OCI-LY3 (cell line): ENCODE data around the gene NR6A1.

Experiments
- H2AFZ ChIP-seq: fragments of 200-600, 300-600 bp; shearing (Covaris generic); 2 replicates; pipeline ENCODE4 v1.6.0; 2014; ENCODE audit warnings: antibody characterized with exemption, low read depth, low read length
- H3K27ac ChIP-seq: fragments of 200-600, 300-600 bp; sonication (generic); 2 replicates; pipeline ENCODE4 v1.5.1; 2014; ENCODE audit warnings: mild to moderate bottlenecking, low read length, moderate library complexity, mixed read lengths
- H3K27me3 ChIP-seq: fragments of 200-600, 300-600 bp; sonication (generic); 2 replicates; pipeline ENCODE4 v1.6.1; 2014; ENCODE audit warnings: low read depth, low read length, mixed read lengths
- H3K36me3 ChIP-seq: fragments of 200-600, 300-600 bp; sonication (generic); replicated peaks from 2 replicates; pipeline ENCODE3; 2014; ENCODE audit warnings: low read depth, low read length, mixed read lengths
- H3K4me1 ChIP-seq: fragments of 300-600, 200-600 bp; sonication (generic); 2 replicates; pipeline ENCODE4 v1.6.1; 2014; ENCODE audit warnings: low read length, mixed read lengths
- H3K4me2 ChIP-seq: fragments of 200-600, 300-600 bp; sonication (generic); 2 replicates; pipeline ENCODE4 v1.6.1; 2014; ENCODE audit warnings: low read length, mixed read lengths
- H3K4me3 ChIP-seq: fragments of 300-600, 200-600 bp; sonication (generic); 2 replicates; pipeline ENCODE4 v1.5.1; 2014; ENCODE audit warnings: antibody characterized with exemption, mild to moderate bottlenecking, low read length, moderate library complexity
- H3K79me2 ChIP-seq: fragments of 300-600, 200-600 bp; shearing (Covaris generic); 2 replicates; pipeline ENCODE4 v1.6.1; 2014; ENCODE audit warnings: mild to moderate bottlenecking, low read length, mixed read lengths
- H3K9ac ChIP-seq: fragments of 300-600, 200-600 bp; shearing (Covaris generic); 2 replicates; pipeline ENCODE4 v1.6.0; 2014; ENCODE audit warnings: mild to moderate bottlenecking, low read length, moderate library complexity
- H3K9me3 ChIP-seq: fragments of 200-600, 300-600 bp; shearing (Covaris generic); 2 replicates; pipeline ENCODE4 v1.6.1; 2014; ENCODE audit warnings: low read length, mixed read lengths; ENCODE audit not compliant: insufficient read depth
- H4K20me1 ChIP-seq: fragments of 200-600, 300-600 bp; sonication (generic); 2 replicates; pipeline ENCODE4 v1.6.1; 2016; ENCODE audit warnings: low read length, mixed read lengths; ENCODE audit not compliant: insufficient read depth
- EZH2phosphoT487 ChIP-seq: fragments of 200-600 bp; shearing (Covaris generic); IDR thresholded peaks from 2 replicates; pipeline ENCODE4 v1.6.1; 2018; ENCODE audit warnings: antibody characterized with exemption, mixed run types, low read depth
- TF ChIP-seq, protein P1 (sequence below): fragments of 200-600, 300-600 bp; sonication (generic); IDR thresholded peaks from 2 replicates; pipeline ENCODE4 v1.5.1; 2014; ENCODE audit warnings: antibody characterized with exemption, low read length, low read depth

Gene NR6A1

DNA sequence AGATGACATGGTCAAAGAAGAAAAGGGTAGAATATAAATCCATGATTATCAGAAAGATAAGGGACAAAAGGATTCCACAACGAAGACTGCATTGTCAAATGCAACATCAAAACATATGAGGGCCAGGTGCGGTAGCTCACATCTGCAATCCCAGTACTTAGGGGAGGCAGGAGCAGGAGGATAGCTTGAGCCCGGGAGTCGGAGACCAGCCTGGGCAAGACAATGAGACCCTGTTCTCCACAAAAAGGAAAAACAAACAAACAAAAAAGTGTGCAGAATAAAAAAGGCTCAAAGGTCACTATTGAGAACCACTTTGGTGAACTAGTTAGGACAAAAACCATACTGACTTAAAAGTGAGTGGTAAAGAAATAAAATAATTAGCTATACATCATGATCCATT lies 203.7 kb downstream of the NR6A1 start:
- no peak overlapping the region for H3K9ac ChIP-seq
- no peaks in the 10 kb centered on the region for H3K4me1 ChIP-seq
- no peak overlapping the region for H2AFZ ChIP-seq
- peaks cover 4% of the 10 kb centered on the region; the same call in 1 of the 2 replicates for H3K79me2 ChIP-seq
- peaks cover 6% of the 10 kb centered on the region; the same call in 1 of the 2 replicates for H4K20me1 ChIP-seq
- no peaks in the 10 kb centered on the region for H3K36me3 ChIP-seq
- no peak overlapping the region for H3K27ac ChIP-seq
- no peak overlapping the region for H3K4me2 ChIP-seq
- H3K9me3 ChIP-seq: no peaks in the 10 kb centered on the region
- TF ChIP-seq, protein P1, sequence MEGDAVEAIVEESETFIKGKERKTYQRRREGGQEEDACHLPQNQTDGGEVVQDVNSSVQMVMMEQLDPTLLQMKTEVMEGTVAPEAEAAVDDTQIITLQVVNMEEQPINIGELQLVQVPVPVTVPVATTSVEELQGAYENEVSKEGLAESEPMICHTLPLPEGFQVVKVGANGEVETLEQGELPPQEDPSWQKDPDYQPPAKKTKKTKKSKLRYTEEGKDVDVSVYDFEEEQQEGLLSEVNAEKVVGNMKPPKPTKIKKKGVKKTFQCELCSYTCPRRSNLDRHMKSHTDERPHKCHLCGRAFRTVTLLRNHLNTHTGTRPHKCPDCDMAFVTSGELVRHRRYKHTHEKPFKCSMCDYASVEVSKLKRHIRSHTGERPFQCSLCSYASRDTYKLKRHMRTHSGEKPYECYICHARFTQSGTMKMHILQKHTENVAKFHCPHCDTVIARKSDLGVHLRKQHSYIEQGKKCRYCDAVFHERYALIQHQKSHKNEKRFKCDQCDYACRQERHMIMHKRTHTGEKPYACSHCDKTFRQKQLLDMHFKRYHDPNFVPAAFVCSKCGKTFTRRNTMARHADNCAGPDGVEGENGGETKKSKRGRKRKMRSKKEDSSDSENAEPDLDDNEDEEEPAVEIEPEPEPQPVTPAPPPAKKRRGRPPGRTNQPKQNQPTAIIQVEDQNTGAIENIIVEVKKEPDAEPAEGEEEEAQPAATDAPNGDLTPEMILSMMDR: no peak
- no peak for TF ChIP-seq EZH2phosphoT487
- no peaks in the 10 kb centered on the region for H3K27me3 ChIP-seq
- no peak overlapping the region for H3K4me3 ChIP-seq

DNA sequence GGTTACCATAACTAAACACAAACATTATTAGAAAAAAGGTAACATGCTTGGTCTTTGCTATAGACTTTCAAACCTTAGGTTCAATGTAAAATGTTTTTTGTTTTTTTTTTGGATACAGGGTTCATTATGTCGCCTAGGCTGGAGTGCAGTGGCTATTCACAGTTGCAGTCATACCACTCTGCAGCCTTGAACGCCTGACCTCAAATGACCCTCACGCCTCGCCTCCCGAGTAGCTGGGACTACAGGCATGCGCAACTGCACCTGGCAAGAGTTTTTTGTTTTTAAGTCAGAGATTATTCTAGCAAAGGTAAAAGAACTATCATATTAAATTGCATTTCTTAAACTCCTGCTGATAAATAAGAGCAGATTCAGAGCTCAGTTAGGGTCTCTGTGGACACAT lies 208.8 kb downstream of the NR6A1 start:
- Histone ChIP-seq H4K20me1 (peaks cover 10% of the 10 kb centered on the region; the same call in 1 of the 2 replicates), H3K9me3 (no peaks in the 10 kb centered on the region), H3K36me3 (no peaks in the 10 kb centered on the region), H3K27me3 (no peaks in the 10 kb centered on the region), H3K4me2 (no peak overlapping the region), H2AFZ (no peak overlapping the region), H3K27ac (no peak overlapping the region), H3K9ac (no peak overlapping the region), H3K4me3 (no peak overlapping the region), H3K4me1 (no peaks in the 10 kb centered on the region), H3K79me2 (no peaks in the 10 kb centered on the region; the same call in 1 of the 2 replicates)
- TF ChIP-seq, protein P1: no peak
- TF ChIP-seq EZH2phosphoT487: no peak

DNA sequence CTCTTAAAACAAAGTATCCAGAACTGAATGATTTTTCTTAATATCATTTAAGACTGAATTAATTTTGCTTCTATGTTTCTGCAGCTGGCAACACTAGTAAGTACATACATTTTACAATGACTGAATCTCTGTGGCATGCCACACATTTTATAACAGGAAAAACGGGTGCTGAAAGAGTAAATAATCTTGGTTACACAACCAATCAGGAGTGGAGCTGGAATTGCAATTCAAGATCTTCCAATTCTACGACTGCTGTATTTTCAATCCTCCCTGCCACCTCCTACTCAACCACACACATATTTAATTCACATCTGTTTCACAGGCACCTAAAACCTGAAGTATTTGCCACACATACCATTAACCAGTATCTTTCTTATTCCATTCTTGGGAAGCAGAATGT lies 211.2 kb downstream of the NR6A1 start:
- H3K27ac ChIP-seq: no peak overlapping the region
- H2AFZ ChIP-seq: no peak overlapping the region
- no peak overlapping the region for H3K9ac ChIP-seq
- no peak overlapping the region for H3K4me3 ChIP-seq
- H3K27me3 ChIP-seq: no peaks in the 10 kb centered on the region
- no peaks in the 10 kb centered on the region for H3K4me1 ChIP-seq
- TF ChIP-seq EZH2phosphoT487: no peak
- TF ChIP-seq, protein P1: no peak
- 0 out of 2 replicates have a peak, but pooled peaks cover 7% of the 10 kb centered on the region for H4K20me1 ChIP-seq
- no peaks in the 10 kb centered on the region for H3K9me3 ChIP-seq
- 0 out of 2 replicates have a peak, but pooled peaks cover 3% of the 10 kb centered on the region for H3K79me2 ChIP-seq
- H3K36me3 ChIP-seq: no peaks in the 10 kb centered on the region
- H3K4me2 ChIP-seq: no peak overlapping the region

DNA sequence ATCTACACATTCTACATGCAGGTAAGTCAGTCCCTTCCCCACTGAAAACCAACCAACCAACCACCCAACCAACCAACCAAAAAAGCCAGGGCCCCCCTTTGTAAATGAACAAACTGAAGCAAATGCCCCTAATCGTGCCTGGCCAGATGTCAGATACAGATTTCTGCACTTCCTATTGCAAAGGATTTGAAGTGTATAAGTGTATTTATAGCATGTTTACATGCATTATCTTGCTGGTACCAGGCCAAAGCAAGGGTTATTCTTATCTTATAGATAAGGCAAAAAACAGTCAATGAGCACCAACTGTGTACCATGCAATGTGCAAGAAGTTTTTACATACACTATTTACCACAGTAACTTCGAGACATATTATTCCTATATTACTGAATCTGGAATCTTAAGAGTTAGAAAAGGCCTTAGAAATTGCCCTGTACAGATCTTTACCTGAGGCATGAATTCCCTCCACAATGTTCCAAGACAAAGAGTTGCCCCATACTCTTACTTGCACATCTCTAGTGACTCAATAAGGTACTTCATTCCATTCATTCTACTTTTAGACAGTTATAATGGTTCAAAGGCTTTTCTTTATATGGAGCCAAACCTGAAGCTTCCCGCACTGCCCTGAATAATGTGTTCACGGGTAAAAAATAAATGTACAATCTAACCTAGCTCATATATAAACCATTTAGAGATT lies 212.2 kb downstream of the NR6A1 start:
- no peak overlapping the region for H3K27ac ChIP-seq
- H3K4me1 ChIP-seq: no peaks in the 10 kb centered on the region
- no peaks in the 10 kb centered on the region for H3K9me3 ChIP-seq
- H3K4me3 ChIP-seq: no peak overlapping the region
- no peak overlapping the region for H3K4me2 ChIP-seq
- H3K27me3 ChIP-seq: no peaks in the 10 kb centered on the region
- no peak for TF ChIP-seq EZH2phosphoT487
- TF ChIP-seq, protein P1: no peak
- H3K79me2 ChIP-seq: 0 out of 2 replicates have a peak, but pooled peaks cover 3% of the 10 kb centered on the region
- 0 out of 2 replicates have a peak, but pooled peaks cover 7% of the 10 kb centered on the region for H4K20me1 ChIP-seq
- no peak overlapping the region for H2AFZ ChIP-seq
- no peak overlapping the region for H3K9ac ChIP-seq
- H3K36me3 ChIP-seq: no peaks in the 10 kb centered on the region
